K562 (cell line): ENCODE results near the gene GJE1. TPM values are rescaled to one million over a fixed set of nuclear protein-coding genes. Genes with fewer than 3 reads are reported as not detected.

Experiments used
- ATAC-seq: fragments of 200-7000 bp; cut with Tn5 transposase; 3 replicates; pipeline ENCODE4 v1.9.1; 2020; ENCODE audit warnings: moderate library complexity
- BruUV-seq: library from RNA; stranded (reverse); fragments of 400-500 nt; replicated peaks from 2 replicates; lab custom pipeline; 2021; lab: Mats Ljungman, UMichigan
- CTCF ChIA-PET: fragments of 300-600 bp; formaldehyde crosslinking; extraction: SDS; loops from one replicate; lab custom pipeline; 2021; ENCODE audit warnings: low intra/inter-chr PET ratio; lab: Yijun Ruan, JAX
- POLR2A ChIA-PET: fragments of 300-600, 350-650 bp; sonication (Branson Sonifier 250); formaldehyde crosslinking; extraction: SDS; loops from one replicate; lab custom pipeline; 2021; ENCODE audit warnings: antibody characterized with exemption, inconsistent platforms; lab: Yijun Ruan, JAX
- DNase-seq, 4 experiments: peaks; one replicate each; pipeline versions ENCODE4 v3.0.0 to v3.0.0-alpha.2; 2011 to 2018; ENCODE audit warnings: low spot score in 3 of 4, mixed read lengths in 3 of 4; ENCODE audit errors: extremely low read depth in 1 of 4
- FAIRE-seq: peaks from 2 replicates; lab custom pipeline; 2011; peaks lifted over from hg19 to GRCh38; lab: Jason Lieb, UNC
- H2AFZ ChIP-seq: 2 replicates; pipeline ENCODE4 v1.6.0; 2011; ENCODE audit warnings: low read depth, low read length, control low read depth, inconsistent platforms
- H3K27ac ChIP-seq: fragments of 200-600 bp; 3 replicates; pipeline ENCODE4 v1.8.0; 2011; ENCODE audit warnings: low read depth, mild to moderate bottlenecking, control low read depth, inconsistent platforms, low read length, moderate library complexity, mixed read lengths; ENCODE audit errors: extremely low read depth
- H3K27me3 ChIP-seq, 2 experiments: fragments of 300-600 bp in 1 of 2; 2 replicates in 1 of 2; 3 replicates in 1 of 2; pipeline versions ENCODE4 v1.6.0 to v1.8.0; 2011; ENCODE audit warnings: inconsistent platforms in 2 of 2, low read length in 2 of 2, mild to moderate bottlenecking in 1 of 2, mixed read lengths in 1 of 2, moderate library complexity in 1 of 2; ENCODE audit not compliant: control insufficient read depth in 2 of 2, insufficient read depth in 2 of 2
- H3K36me3 ChIP-seq: fragments of 300-600 bp; 3 replicates; pipeline ENCODE4 v1.8.0; 2011; ENCODE audit warnings: mild to moderate bottlenecking, low read length, inconsistent platforms; ENCODE audit not compliant: control insufficient read depth, insufficient read depth
- H3K4me1 ChIP-seq, 2 experiments: fragments of 200-600 bp in 1 of 2; replicated peaks in 1 of 2; 2 replicates in 1 of 2; 3 replicates in 1 of 2; pipeline versions ENCODE4 v1.5.1 to v1.8.0; 2011; ENCODE audit warnings: inconsistent platforms in 2 of 2, low read length in 2 of 2, mild to moderate bottlenecking in 1 of 2, mixed read lengths in 1 of 2, moderate library complexity in 1 of 2; ENCODE audit not compliant: control insufficient read depth in 2 of 2, insufficient read depth in 2 of 2
- H3K4me2 ChIP-seq: 2 replicates; pipeline ENCODE4 v1.6.1; 2011; ENCODE audit warnings: low read length, control low read depth, inconsistent platforms, mixed read lengths; ENCODE audit not compliant: insufficient read depth
- H3K4me3 ChIP-seq: fragments of 200-600 bp; sonication (generic), shearing (Covaris generic); 2 replicates; pipeline ENCODE4 v1.5.1; 2016; ENCODE audit warnings: control low read depth, inconsistent platforms
- H3K79me2 ChIP-seq: fragments of 200-600 bp; 3 replicates; pipeline ENCODE4 v1.8.0; 2011; ENCODE audit warnings: low read length, inconsistent platforms; ENCODE audit not compliant: control insufficient read depth, insufficient read depth
- H3K9ac ChIP-seq, 2 experiments: 2 replicates each; pipeline versions ENCODE4 v1.6.0 to v1.6.1; 2011; ENCODE audit warnings: low read depth in 2 of 2, low read length in 2 of 2, control low read depth in 1 of 2, inconsistent platforms in 1 of 2, mild to moderate bottlenecking in 1 of 2, mixed read lengths in 1 of 2; ENCODE audit not compliant: insufficient read depth in 1 of 2
- H3K9me1 ChIP-seq: one replicate; pipeline ENCODE4 v1.6.0; 2011; ENCODE audit warnings: inconsistent platforms, mild to moderate bottlenecking, low read length, moderate library complexity; ENCODE audit not compliant: control insufficient read depth, insufficient read depth
- H3K9me3 ChIP-seq: replicated peaks from 2 replicates; pipeline ENCODE4 v1.5.1; 2011; ENCODE audit warnings: low read depth, low read length, inconsistent platforms; ENCODE audit not compliant: control insufficient read depth, insufficient read depth
- H4K20me1 ChIP-seq: replicated peaks from 2 replicates; pipeline ENCODE4 v1.6.1; 2011; ENCODE audit warnings: low read length, inconsistent platforms, mixed read lengths; ENCODE audit not compliant: control insufficient read depth, insufficient read depth
- CBX5 ChIP-seq: IDR thresholded peaks from 2 replicates; pipeline ENCODE4 v1.6.1; 2014; ENCODE audit warnings: low read depth, borderline replicate concordance
- ILF3 ChIP-seq: fragments of 450-650 bp; IDR thresholded peaks from 2 replicates; pipeline ENCODE4 v1.6.1; 2018; ENCODE audit warnings: antibody characterized with exemption, mild to moderate bottlenecking, moderate library complexity, borderline replicate concordance
- LARP7 ChIP-seq: fragments of 450-650 bp; IDR thresholded peaks from 2 replicates; pipeline ENCODE4 v1.6.1; 2016
- NCOA2 ChIP-seq, 2 experiments: fragments of 450-650 bp; IDR thresholded peaks; 2 replicates each; pipeline ENCODE4 v1.6.1; 2018; ENCODE audit warnings: mild to moderate bottlenecking in 2 of 2, moderate library complexity in 1 of 2; ENCODE audit not compliant: partially characterized antibody in 2 of 2
- ZNF584 ChIP-seq: fragments of 200-800 bp; sonication (Bioruptor generic); IDR thresholded peaks from 2 replicates; pipeline ENCODE4 v1.6.1; 2016; ENCODE audit warnings: low read depth, mild to moderate bottlenecking, missing genetic modification characterization, missing compliant biosample characterization
- in situ Hi-C: fragments of 300-500 bp; cut with MboI; formaldehyde crosslinking; loops from 4 replicates; pipeline ENCODE4 v1.15.0; 2018; ENCODE audit warnings: inconsistent platforms, mixed read lengths
- intact Hi-C: fragments of 100-400 bp; cut with micrococcal nuclease; formaldehyde crosslinking; loops from 2 replicates; pipeline ENCODE4 v1.14.2; 2022
- polyA plus RNA-seq, 8 experiments: library from polyadenylated mRNA; depleted of rRNA in 4 of 8; stranded (reverse) in 5 of 8; unstranded in 3 of 8; fragments of >200 nt; fragmentation: Nextera tagmentation in 2 of 8; fragmentation: Illumina TruSeq in 1 of 8; extraction: Ambion mirVana in 2 of 8; extraction: Trizol in 1 of 8; gene quantifications; 2 replicates each; pipeline versions ENCODE4 v1.2.1 to v1.2.3, GENCODE V29; 2011 to 2014; ENCODE audit warnings: inconsistent platforms in 1 of 8, missing spikeins in 1 of 8
- total RNA-seq, 7 experiments: library from RNA; depleted of rRNA in 6 of 7; stranded (reverse); fragments of >200 nt in 6 of 7; fragmentation: Illumina TruSeq in 2 of 7; extraction: Trizol in 2 of 7; gene quantifications; 2 replicates each; pipeline versions ENCODE4 v1.2.1 to v1.2.3, GENCODE V29; 2011 to 2021; ENCODE audit warnings: low replicate concordance in 1 of 7
- TF ChIP-seq, protein P1 (sequence below): fragments of 250-450 bp; sonication (Bioruptor Pico); IDR thresholded peaks from 2 replicates; pipeline ENCODE4 v1.8.0; 2022; ENCODE audit warnings: inconsistent platforms
- TF ChIP-seq, protein P2 (sequence below): fragments of 250-450 bp; sonication (Bioruptor Pico); IDR thresholded peaks from 2 replicates; pipeline ENCODE4 v1.8.0; 2022; ENCODE audit warnings: moderate library complexity, mild to moderate bottlenecking, inconsistent platforms
- TF ChIP-seq, protein P3 (sequence below): fragments of 450-650 bp; IDR thresholded peaks from 2 replicates; pipeline ENCODE4 v1.6.1; 2017; ENCODE audit warnings: antibody characterized with exemption, mild to moderate bottlenecking
- TF ChIP-seq, protein P4 (sequence below): sonication (generic); formaldehyde crosslinking; IDR thresholded peaks from 2 replicates; pipeline ENCODE4 v1.8.0; 2022; ENCODE audit warnings: mild to moderate bottlenecking, missing genetic modification reagents

GJE1 gene
- total and polyA plus RNA-seq, 9 of the 15 experiments (the other 6 are each of a cell fraction or from before 2014, with no cell fraction given) = not detected

DNA sequence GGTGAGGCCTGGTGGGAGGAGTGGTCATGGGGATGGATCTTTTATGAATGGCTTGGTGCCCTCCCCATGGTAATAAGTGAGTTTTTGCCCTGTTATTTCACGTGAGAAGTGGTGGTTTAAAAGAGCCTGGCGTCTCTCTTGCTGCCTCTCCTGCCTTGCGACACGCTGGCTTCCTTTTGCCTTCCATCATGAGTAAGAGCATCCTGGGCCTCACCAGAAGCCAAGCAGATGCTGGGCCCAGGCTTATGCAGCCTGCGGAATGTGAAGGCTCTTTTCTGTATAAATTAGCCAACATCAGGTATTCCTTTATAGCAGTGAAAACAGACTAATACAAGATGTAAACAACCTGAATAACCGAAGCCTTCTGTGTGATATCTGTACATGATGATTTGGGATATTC, 42.0 kb downstream of the GJE1 start (continued):
- TF ChIP-seq, protein P1, sequence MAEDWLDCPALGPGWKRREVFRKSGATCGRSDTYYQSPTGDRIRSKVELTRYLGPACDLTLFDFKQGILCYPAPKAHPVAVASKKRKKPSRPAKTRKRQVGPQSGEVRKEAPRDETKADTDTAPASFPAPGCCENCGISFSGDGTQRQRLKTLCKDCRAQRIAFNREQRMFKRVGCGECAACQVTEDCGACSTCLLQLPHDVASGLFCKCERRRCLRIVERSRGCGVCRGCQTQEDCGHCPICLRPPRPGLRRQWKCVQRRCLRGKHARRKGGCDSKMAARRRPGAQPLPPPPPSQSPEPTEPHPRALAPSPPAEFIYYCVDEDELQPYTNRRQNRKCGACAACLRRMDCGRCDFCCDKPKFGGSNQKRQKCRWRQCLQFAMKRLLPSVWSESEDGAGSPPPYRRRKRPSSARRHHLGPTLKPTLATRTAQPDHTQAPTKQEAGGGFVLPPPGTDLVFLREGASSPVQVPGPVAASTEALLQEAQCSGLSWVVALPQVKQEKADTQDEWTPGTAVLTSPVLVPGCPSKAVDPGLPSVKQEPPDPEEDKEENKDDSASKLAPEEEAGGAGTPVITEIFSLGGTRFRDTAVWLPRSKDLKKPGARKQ (CRISPR knock-in tag) = no peak
- TF ChIP-seq, protein P2, sequence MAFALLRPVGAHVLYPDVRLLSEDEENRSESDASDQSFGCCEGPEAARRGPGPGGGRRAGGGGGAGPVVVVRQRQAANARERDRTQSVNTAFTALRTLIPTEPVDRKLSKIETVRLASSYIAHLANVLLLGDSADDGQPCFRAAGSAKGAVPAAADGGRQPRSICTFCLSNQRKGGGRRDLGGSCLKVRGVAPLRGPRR (CRISPR knock-in tag) = no peak

DNA sequence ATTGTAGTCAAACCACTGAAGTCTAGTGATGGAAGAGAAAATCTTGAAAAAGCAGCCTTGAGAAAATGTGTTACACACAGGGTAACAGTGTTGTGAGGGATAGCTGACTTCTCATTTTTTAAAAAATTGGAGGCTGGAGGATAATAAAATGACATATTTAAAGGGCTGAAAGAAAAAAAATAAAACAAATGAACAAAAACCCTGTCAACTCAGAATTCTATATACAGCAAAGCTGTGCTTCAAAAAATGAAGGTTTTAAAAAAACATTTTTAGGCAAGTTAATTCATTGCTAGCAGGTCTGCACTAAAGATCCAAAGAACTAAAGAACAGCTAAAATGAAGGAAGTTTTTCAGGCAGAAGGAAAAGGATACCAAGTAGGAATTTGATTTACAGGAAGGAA, 45.4 kb downstream of the GJE1 start:
- Histone ChIP-seq H3K4me1 (no peaks in the 10 kb centered on the region), H3K9ac (no peak overlapping the region), H3K36me3 (peaks cover 11% of the 10 kb centered on the region; the same call in 1 of the 3 replicates), H3K27me3 (no peaks in the 10 kb centered on the region), H4K20me1 (no peaks in the 10 kb centered on the region), H3K79me2 (no peaks in the 10 kb centered on the region), H3K9me1 (no peaks in the 10 kb centered on the region), H3K27ac (no peak overlapping the region), H3K4me3 (no peak overlapping the region), H3K4me2 (no peak overlapping the region), H3K9me3 (no peaks in the 10 kb centered on the region), H2AFZ (no peak overlapping the region)
- in situ Hi-C loops (no loop called here), intact Hi-C loops (no loop called here)
- FAIRE-seq (no peak), ATAC-seq (no peak), DNase-seq (no peak)
- ChIA-PET CTCF (no interaction called here), POLR2A (interaction anchor here (0.8 to 1.5 kb wide), 4 partner anchors 8 to 18 kb away, joined by 3 to 9 read pairs (median 4); no protein-coding TSS in a partner anchor)
- no TSS peak for BruUV-seq
- TF ChIP-seq LARP7 (no peak), ZNF584 (CRISPR knock-in tag) (no peak), CBX5 (no peak), NCOA2 (IDR thresholded peaks at IDR 0.05; ENCODE audit: partially characterized antibody in 2 of 2) (no peak), ILF3 (no peak)
- TF ChIP-seq, protein P3, sequence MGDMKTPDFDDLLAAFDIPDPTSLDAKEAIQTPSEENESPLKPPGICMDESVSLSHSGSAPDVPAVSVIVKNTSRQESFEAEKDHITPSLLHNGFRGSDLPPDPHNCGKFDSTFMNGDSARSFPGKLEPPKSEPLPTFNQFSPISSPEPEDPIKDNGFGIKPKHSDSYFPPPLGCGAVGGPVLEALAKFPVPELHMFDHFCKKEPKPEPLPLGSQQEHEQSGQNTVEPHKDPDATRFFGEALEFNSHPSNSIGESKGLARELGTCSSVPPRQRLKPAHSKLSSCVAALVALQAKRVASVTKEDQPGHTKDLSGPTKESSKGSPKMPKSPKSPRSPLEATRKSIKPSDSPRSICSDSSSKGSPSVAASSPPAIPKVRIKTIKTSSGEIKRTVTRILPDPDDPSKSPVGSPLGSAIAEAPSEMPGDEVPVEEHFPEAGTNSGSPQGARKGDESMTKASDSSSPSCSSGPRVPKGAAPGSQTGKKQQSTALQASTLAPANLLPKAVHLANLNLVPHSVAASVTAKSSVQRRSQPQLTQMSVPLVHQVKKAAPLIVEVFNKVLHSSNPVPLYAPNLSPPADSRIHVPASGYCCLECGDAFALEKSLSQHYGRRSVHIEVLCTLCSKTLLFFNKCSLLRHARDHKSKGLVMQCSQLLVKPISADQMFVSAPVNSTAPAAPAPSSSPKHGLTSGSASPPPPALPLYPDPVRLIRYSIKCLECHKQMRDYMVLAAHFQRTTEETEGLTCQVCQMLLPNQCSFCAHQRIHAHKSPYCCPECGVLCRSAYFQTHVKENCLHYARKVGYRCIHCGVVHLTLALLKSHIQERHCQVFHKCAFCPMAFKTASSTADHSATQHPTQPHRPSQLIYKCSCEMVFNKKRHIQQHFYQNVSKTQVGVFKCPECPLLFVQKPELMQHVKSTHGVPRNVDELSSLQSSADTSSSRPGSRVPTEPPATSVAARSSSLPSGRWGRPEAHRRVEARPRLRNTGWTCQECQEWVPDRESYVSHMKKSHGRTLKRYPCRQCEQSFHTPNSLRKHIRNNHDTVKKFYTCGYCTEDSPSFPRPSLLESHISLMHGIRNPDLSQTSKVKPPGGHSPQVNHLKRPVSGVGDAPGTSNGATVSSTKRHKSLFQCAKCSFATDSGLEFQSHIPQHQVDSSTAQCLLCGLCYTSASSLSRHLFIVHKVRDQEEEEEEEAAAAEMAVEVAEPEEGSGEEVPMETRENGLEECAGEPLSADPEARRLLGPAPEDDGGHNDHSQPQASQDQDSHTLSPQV = no peak
- TF ChIP-seq, protein P4, sequence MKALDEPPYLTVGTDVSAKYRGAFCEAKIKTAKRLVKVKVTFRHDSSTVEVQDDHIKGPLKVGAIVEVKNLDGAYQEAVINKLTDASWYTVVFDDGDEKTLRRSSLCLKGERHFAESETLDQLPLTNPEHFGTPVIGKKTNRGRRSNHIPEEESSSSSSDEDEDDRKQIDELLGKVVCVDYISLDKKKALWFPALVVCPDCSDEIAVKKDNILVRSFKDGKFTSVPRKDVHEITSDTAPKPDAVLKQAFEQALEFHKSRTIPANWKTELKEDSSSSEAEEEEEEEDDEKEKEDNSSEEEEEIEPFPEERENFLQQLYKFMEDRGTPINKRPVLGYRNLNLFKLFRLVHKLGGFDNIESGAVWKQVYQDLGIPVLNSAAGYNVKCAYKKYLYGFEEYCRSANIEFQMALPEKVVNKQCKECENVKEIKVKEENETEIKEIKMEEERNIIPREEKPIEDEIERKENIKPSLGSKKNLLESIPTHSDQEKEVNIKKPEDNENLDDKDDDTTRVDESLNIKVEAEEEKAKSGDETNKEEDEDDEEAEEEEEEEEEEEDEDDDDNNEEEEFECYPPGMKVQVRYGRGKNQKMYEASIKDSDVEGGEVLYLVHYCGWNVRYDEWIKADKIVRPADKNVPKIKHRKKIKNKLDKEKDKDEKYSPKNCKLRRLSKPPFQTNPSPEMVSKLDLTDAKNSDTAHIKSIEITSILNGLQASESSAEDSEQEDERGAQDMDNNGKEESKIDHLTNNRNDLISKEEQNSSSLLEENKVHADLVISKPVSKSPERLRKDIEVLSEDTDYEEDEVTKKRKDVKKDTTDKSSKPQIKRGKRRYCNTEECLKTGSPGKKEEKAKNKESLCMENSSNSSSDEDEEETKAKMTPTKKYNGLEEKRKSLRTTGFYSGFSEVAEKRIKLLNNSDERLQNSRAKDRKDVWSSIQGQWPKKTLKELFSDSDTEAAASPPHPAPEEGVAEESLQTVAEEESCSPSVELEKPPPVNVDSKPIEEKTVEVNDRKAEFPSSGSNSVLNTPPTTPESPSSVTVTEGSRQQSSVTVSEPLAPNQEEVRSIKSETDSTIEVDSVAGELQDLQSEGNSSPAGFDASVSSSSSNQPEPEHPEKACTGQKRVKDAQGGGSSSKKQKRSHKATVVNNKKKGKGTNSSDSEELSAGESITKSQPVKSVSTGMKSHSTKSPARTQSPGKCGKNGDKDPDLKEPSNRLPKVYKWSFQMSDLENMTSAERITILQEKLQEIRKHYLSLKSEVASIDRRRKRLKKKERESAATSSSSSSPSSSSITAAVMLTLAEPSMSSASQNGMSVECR (CRISPR knock-in tag) = no peak
